ENCODE results near the gene FZD2. TPM values are rescaled to one million over a fixed set of nuclear protein-coding genes. Genes with fewer than 3 reads are reported as not detected.

Gene FZD2
- total and polyA plus RNA-seq, 2 of the 8 experiments (the other 6 are each of a cell fraction or from before 2014, with no cell fraction given) = 17.6 to 86.7 TPM

- no peaks in the 10 kb centered on the region for H3K9me3 ChIP-seq (ENCODE audit: insufficient read depth in 2 of 2, low read depth in 1 of 2, low read length in 1 of 2)
- DNase-seq (ENCODE audit: low read depth in 1 of 2, low spot score in 2 of 2) (no peak), FAIRE-seq (no peak)
- WGBS, 2 experiments (ENCODE audit: extremely low coverage in 1 of 2, insufficient coverage in 1 of 2, insufficient read length in 1 of 2, insufficient replicate concordance in 2 of 2, low coverage in 1 of 2, low lambda C conversion rate in 2 of 2, missing lambda C conversion rate in 1 of 2) = 90% methylated on average over 6 of the region's 6 CpGs; no CpG with 5 or more reads in 1 of the 2 experiments
- no peaks in the 10 kb centered on the region for H3K79me1 ChIP-seq (ENCODE audit: low read depth, low read length)
- H2BK120ac ChIP-seq (replicated peaks; ENCODE audit: low read depth, low read length) = no peak overlapping the region
- no peaks in the 10 kb centered on the region for H3K36me3 ChIP-seq (ENCODE audit: control insufficient read depth in 2 of 4, insufficient read depth in 4 of 4, low read length in 3 of 4)
- no peak overlapping the region for H2BK20ac ChIP-seq (ENCODE audit: low read length)
- no peak overlapping the region for H3K4me2 ChIP-seq (ENCODE audit: insufficient read depth in 1 of 2, low read depth in 2 of 2, low read length in 2 of 2)
- H2BK12ac ChIP-seq (ENCODE audit: low read depth, low read length) = no peak overlapping the region
- H3K27ac ChIP-seq (ENCODE audit: low read depth, low read length) = no peak overlapping the region
- no peak overlapping the region for H3K14ac ChIP-seq (ENCODE audit: insufficient read length)
- no peak overlapping the region for H4K8ac ChIP-seq (ENCODE audit: extremely low read depth, insufficient read depth, low read length)
- H3K56ac ChIP-seq (replicated peaks; ENCODE audit: insufficient read length, low read depth, low read length) = no peak overlapping the region
- H3K18ac ChIP-seq (ENCODE audit: extremely low read depth, low read length) = no peak overlapping the region
- H2AFZ ChIP-seq (ENCODE audit: low read length) = no peak overlapping the region
- H3K23ac ChIP-seq (ENCODE audit: insufficient read length) = no peak overlapping the region
- no peaks in the 10 kb centered on the region for H4K20me1 ChIP-seq (replicated peaks in 1 of 2; ENCODE audit: control insufficient read depth in 1 of 2, insufficient read depth in 2 of 2, low read length in 2 of 2)
- H3K4me1 ChIP-seq (replicated peaks in 1 of 4; ENCODE audit: control insufficient read depth in 3 of 4, insufficient read depth in 4 of 4, low read length in 3 of 4) = peaks cover 8 to 23% (median 18%) of the 10 kb centered on the region in 4 experiments
- H3K4ac ChIP-seq (replicated peaks; ENCODE audit: insufficient read length, low read depth, low read length) = no peak overlapping the region
- H3K23me2 ChIP-seq (ENCODE audit: low read depth, low read length) = no peaks in the 10 kb centered on the region; the same call in 1 of the 2 replicates
- no peak overlapping the region for H3K4me3 ChIP-seq (ENCODE audit: extremely low read depth in 1 of 4, insufficient read depth in 2 of 4, low read depth in 3 of 4, low read length in 4 of 4)
- H3K79me2 ChIP-seq (ENCODE audit: control insufficient read depth in 1 of 2, insufficient read depth in 2 of 2, low read length in 2 of 2) = no peaks in the 10 kb centered on the region
- H2AK5ac ChIP-seq (ENCODE audit: low read depth, low read length) = 0 out of 2 replicates have a peak overlapping the region, but pooled peaks have one; percentile 11
- ChIA-PET POLR2A (ENCODE audit: partially characterized antibody) (no interaction called here), CTCF (ENCODE audit: partially characterized antibody) (interaction anchor here (1.3 to 2.2 kb wide), 3 partner anchors 12 to 30 kb away, joined by 4 to 5 read pairs (median 4); no protein-coding TSS in a partner anchor)
- no peak overlapping the region for H4K91ac ChIP-seq (replicated peaks; ENCODE audit: insufficient read length, low read length)
- H2BK5ac ChIP-seq (ENCODE audit: low read depth, low read length) = peak overlapping the region; percentile 7; the same call in 1 of the 2 replicates
- no peak overlapping the region for H3K9ac ChIP-seq (replicated peaks in 1 of 4; ENCODE audit: extremely low read depth in 1 of 4, low read depth in 3 of 4, low read length in 3 of 4)
- no peaks in the 10 kb centered on the region for H3K27me3 ChIP-seq (replicated peaks in 1 of 4; ENCODE audit: control insufficient read depth in 3 of 4, extremely low read depth in 1 of 4, insufficient read depth in 3 of 4, low read length in 3 of 4)
- H4K5ac ChIP-seq (ENCODE audit: insufficient read length, low read depth, low read length) = no peak overlapping the region
- H2BK15ac ChIP-seq (ENCODE audit: low read length) = no peak overlapping the region
- no peak for TF ChIP-seq NRF1 (IDR thresholded peaks at IDR 0.05; ENCODE audit: low read depth, low read length)
- no peak for TF ChIP-seq FOSL1 (IDR thresholded peaks at IDR 0.05; ENCODE audit: insufficient read depth, low read depth, low read length)
- TF ChIP-seq RBBP5 (IDR thresholded peaks at IDR 0.05; ENCODE audit: borderline replicate concordance, low read depth, low read length) = no peak
- no peak for TF ChIP-seq CHD1 (IDR thresholded peaks at IDR 0.05; ENCODE audit: low read depth, low read length)
- TF ChIP-seq GTF2F1 (IDR thresholded peaks at IDR 0.05; ENCODE audit: borderline replicate concordance, low read depth, low read length) = no peak
- TF ChIP-seq RAD21 (IDR thresholded peaks at IDR 0.05 in 1 of 2, conservative IDR thresholded peaks at IDR 0.05 in 1 of 2; ENCODE audit: low read depth in 2 of 2, low read length in 2 of 2) = no peak
- TF ChIP-seq HDAC2 (IDR thresholded peaks at IDR 0.05; ENCODE audit: borderline replicate concordance in 1 of 2, low read depth in 2 of 2, low read length in 2 of 2) = no peak
- no peak for TF ChIP-seq CBX5 (IDR thresholded peaks at IDR 0.05; ENCODE audit: low read depth, low read length)
- no peak for TF ChIP-seq MAFK (IDR thresholded peaks at IDR 0.05; ENCODE audit: low read depth, low read length)
- no peak for TF ChIP-seq RNF2 (IDR thresholded peaks at IDR 0.05; ENCODE audit: borderline replicate concordance, low read depth, low read length, missing control alignments, poor library complexity, severe bottlenecking)
- no peak for TF ChIP-seq TAF1 (IDR thresholded peaks at IDR 0.05; ENCODE audit: low read depth, low read length)
- no peak for TF ChIP-seq SUZ12 (IDR thresholded peaks at IDR 0.05; ENCODE audit: low read length)
Observed at GRCh38 chr17:44604116-44604761, 47.0 kb downstream of the FZD2 start.

Measured in H1 (cell line).